Coronary artery (tissue), 2 donors: ENCODE results near the gene AGRN.
A peak's percentile ranks its signal among the peaks of the same experiment; 100 is the strongest.

Experiments
- DNase-seq: peaks from one replicate; pipeline ENCODE4 v3.0.0-alpha.2; 2017; ENCODE audit warnings: low spot score
- H3K27ac ChIP-seq, 2 donors: fragments of 200-600 bp; sonication (generic); one replicate each; pipeline ENCODE4 v1.5.1; 2016 to 2019
- H3K4me3 ChIP-seq: fragments of 200-600 bp; sonication (generic); 2 replicates; pipeline ENCODE4 v1.5.1; 2016; ENCODE audit warnings: mild to moderate bottlenecking, moderate library complexity
- CTCF ChIP-seq: fragments of 200-600 bp; sonication (generic); IDR thresholded peaks from one replicate; pipeline ENCODE4 v1.5.1; 2019; ENCODE audit warnings: antibody characterized with exemption

The AGRN gene

GRCh38 chr1:1088801-1089680 is 69.1 kb downstream of the AGRN start:
- no peak for TF ChIP-seq CTCF
- Histone ChIP-seq H3K27ac (no peak overlapping the region), H3K4me3 (no peak overlapping the region)
- DNase-seq, result peak; percentile 55

- DNase-seq, result peak; percentile 58
- TF ChIP-seq CTCF, result no peak
- Histone ChIP-seq H3K4me3 (no peak overlapping the region), H3K27ac (no peak overlapping the region)
These were observed 70.0 kb downstream of the AGRN start for GRCh38 chr1:1089731-1090423.

DNA sequence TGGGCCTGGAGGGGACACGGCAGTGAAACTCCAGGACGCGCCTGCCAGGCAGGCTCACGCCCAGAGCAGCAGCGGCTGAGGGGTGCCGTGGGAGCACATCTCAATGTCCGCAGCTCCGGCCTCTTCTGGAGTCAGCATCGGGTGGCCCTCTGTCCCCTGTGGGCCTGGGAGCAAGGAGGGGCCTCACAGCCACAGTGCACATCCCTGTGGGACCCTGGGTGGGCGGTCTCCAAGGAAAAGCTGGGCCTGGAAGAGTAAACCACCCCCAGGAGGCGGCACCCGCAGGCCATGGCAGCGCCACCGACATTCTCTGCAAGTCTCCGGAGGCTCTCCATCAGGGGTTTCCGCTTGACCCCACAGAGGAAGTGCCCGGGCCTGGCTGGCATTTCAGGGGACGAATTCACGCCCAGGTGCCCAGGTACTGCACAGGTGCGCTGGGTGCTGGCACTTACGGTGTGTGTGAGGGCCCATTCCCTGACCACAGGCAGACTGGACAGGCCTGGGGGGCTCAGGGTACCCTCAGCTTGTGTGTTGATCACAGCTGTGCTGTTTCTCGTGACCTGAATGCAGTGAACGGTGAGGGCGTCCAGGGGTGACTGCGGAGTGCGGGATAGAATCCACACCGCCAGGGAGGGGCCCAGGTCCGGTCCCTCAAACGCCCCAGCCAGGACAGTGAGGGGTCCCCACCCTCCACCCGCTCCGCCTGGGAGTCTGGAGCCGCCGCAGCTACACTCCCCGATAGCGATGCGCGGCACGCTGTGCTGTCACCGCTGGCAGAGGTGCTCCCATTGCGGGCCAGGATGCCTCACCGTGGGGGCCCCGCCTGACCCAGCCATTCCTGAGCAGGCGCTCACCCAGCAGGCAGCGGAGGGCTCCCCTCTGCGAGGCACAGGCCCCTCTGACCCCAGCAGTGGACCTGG is 70.8 kb downstream of the AGRN start:
- Histone ChIP-seq H3K4me3 (no peak overlapping the region), H3K27ac (no peak overlapping the region)
- DNase-seq, result peak; percentile 65
- TF ChIP-seq CTCF, result no peak

DNA sequence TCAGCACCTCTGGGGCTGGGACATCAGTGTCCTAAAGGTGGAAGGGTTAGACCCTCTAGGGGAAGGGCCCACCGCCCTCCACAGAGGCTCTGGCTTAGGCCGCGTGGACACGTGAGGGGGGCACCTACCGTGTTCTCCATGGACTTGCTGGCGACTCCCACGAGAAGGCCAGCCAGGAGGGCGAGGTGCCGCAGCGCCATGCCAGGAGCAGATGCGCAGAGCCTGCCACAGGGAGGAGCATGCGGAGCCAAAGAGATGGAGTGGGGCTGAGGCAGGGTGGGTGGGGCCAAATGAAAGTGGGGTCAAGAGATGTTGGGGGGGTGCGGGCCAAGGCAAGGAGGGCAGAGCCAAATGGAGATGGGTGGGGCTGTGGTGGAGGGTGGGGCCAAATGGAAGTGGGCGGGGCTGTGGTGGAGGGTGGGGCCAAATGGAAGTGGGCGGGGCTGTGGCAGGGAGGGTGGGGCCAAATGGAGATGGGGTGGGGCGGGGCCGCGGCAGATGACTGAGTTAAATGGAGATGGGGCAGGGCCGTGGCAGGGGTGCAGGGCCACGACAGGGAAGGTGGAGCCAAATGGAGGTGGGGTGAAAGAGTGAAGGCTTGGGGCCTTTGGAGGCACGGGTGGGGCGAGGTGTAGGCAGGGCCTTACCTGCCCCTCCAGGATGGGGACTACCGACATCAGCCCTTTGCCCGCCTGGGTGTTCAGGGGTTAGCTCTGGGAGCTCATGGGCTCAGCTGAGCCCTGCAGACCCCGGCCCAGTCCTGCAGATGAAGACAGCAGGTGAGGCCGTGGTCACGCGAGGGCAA is 71.6 kb downstream of the AGRN start:
- Histone ChIP-seq H3K27ac (no peak overlapping the region), H3K4me3 (no peak overlapping the region)
- DNase-seq, result peak; percentile 59
- TF ChIP-seq CTCF, result no peak

GRCh38 chr1:1092149-1092855 is 72.4 kb downstream of the AGRN start:
- no peak overlapping the region for H3K27ac ChIP-seq
- TF ChIP-seq CTCF, result no peak

More at GRCh38 chr1:1092149-1092855, 72.4 kb downstream of the AGRN start:
- H3K4me3 ChIP-seq, result no peak overlapping the region
- DNase-seq, result peak; percentile 61
